Osteocyte (in vitro differentiated cells): ENCODE measurements around the gene FHOD3. TPM values are rescaled to one million over a fixed set of nuclear protein-coding genes. Genes with fewer than 3 reads are reported as not detected.

ENCODE experiments used
- DNase-seq: peaks from one replicate; pipeline ENCODE4 v3.0.0; 2021; ENCODE audit warnings: mixed read lengths; ENCODE audit not compliant: unreplicated experiment; ENCODE audit errors: extremely low spot score
- H3K27ac Mint-ChIP-seq: one replicate; pipeline ENCODE4 v1.8.0; 2021; ENCODE audit warnings: mild to moderate bottlenecking, mixed read lengths; ENCODE audit not compliant: unreplicated experiment
- H3K27me3 Mint-ChIP-seq: one replicate; pipeline ENCODE4 v1.8.0; 2021; ENCODE audit warnings: mixed read lengths; ENCODE audit not compliant: unreplicated experiment
- H3K36me3 Mint-ChIP-seq: one replicate; pipeline ENCODE4 v1.8.0; 2021; ENCODE audit warnings: mixed read lengths; ENCODE audit not compliant: unreplicated experiment
- H3K4me1 Mint-ChIP-seq: one replicate; pipeline ENCODE4 v1.8.0; 2021; ENCODE audit warnings: mixed read lengths; ENCODE audit not compliant: unreplicated experiment
- H3K4me3 Mint-ChIP-seq: one replicate; pipeline ENCODE4 v1.8.0; 2021; ENCODE audit warnings: mild to moderate bottlenecking, moderate library complexity, mixed read lengths; ENCODE audit not compliant: unreplicated experiment
- H3K9me3 Mint-ChIP-seq: one replicate; pipeline ENCODE4 v1.8.0; 2021; ENCODE audit warnings: mixed read lengths; ENCODE audit not compliant: unreplicated experiment
- CTCF ChIP-seq: fragments of 200-600 bp; sonication (generic); IDR thresholded peaks from 2 replicates; pipeline ENCODE4 v1.5.0; 2021; ENCODE audit warnings: antibody characterized with exemption, mild to moderate bottlenecking, moderate library complexity
- total RNA-seq: library from RNA; stranded (reverse); gene quantifications from 2 replicates; pipeline ENCODE4 v1.2.1, GENCODE V29; 2021

Gene FHOD3
- total RNA-seq, 1 donor from 2014 or later, result 1.2 TPM

- no peak for DNase-seq
- no peak overlapping the region for H3K4me3 Mint-ChIP-seq
- peaks cover 2% of the 10 kb centered on the region for H3K27me3 Mint-ChIP-seq
- H3K27ac Mint-ChIP-seq, result no peak overlapping the region
- H3K9me3 Mint-ChIP-seq, result no peaks in the 10 kb centered on the region
- no peaks in the 10 kb centered on the region for H3K36me3 Mint-ChIP-seq
- TF ChIP-seq CTCF, result no peak
- H3K4me1 Mint-ChIP-seq, result no peaks in the 10 kb centered on the region
Observed at GRCh38 chr18:36602071-36602470, 304.6 kb downstream of the FHOD3 start.

GRCh38 chr18:36602620-36603019 is 305.1 kb downstream of the FHOD3 start:
- Mint-ChIP-seq H3K4me1 (no peaks in the 10 kb centered on the region), H3K27ac (no peak overlapping the region), H3K4me3 (no peak overlapping the region), H3K9me3 (no peaks in the 10 kb centered on the region), H3K27me3 (peaks cover 2% of the 10 kb centered on the region), H3K36me3 (no peaks in the 10 kb centered on the region)
- DNase-seq, result no peak
- TF ChIP-seq CTCF, result no peak

GRCh38 chr18:36608107-36608506 is 310.6 kb downstream of the FHOD3 start:
- DNase-seq, result no peak
- peaks cover 2% of the 10 kb centered on the region for H3K27me3 Mint-ChIP-seq
- H3K4me3 Mint-ChIP-seq, result no peak overlapping the region
- H3K36me3 Mint-ChIP-seq, result no peaks in the 10 kb centered on the region
- H3K9me3 Mint-ChIP-seq, result no peaks in the 10 kb centered on the region
- H3K4me1 Mint-ChIP-seq, result no peaks in the 10 kb centered on the region
- no peak for TF ChIP-seq CTCF
- H3K27ac Mint-ChIP-seq, result no peak overlapping the region

GRCh38 chr18:36610258-36610657 is 312.7 kb downstream of the FHOD3 start:
- Mint-ChIP-seq H3K27ac (no peak overlapping the region), H3K4me3 (no peak overlapping the region), H3K9me3 (no peaks in the 10 kb centered on the region), H3K4me1 (no peaks in the 10 kb centered on the region), H3K27me3 (no peaks in the 10 kb centered on the region), H3K36me3 (no peaks in the 10 kb centered on the region)
- DNase-seq, result no peak
- no peak for TF ChIP-seq CTCF

- no peaks in the 10 kb centered on the region for H3K4me1 Mint-ChIP-seq
- no peak for TF ChIP-seq CTCF
- no peaks in the 10 kb centered on the region for H3K36me3 Mint-ChIP-seq
- no peaks in the 10 kb centered on the region for H3K27me3 Mint-ChIP-seq
- H3K9me3 Mint-ChIP-seq, result no peaks in the 10 kb centered on the region
- no peak overlapping the region for H3K27ac Mint-ChIP-seq
- no peak overlapping the region for H3K4me3 Mint-ChIP-seq
- no peak for DNase-seq
Observed at GRCh38 chr18:36610661-36611060, 313.1 kb downstream of the FHOD3 start.
